HCT116 (cell line): ENCODE results near the gene GDPD3. TPM values are rescaled to one million over a fixed set of nuclear protein-coding genes. Genes with fewer than 3 reads are reported as not detected.

Source experiments
- ATAC-seq: fragments of 200-7000 bp; cut with Tn5 transposase; 2 replicates; pipeline ENCODE4 v1.9.1; 2020; ENCODE audit warnings: mild to moderate bottlenecking, moderate library complexity
- BruUV-seq: library from RNA; stranded (reverse); fragments of 400-500 nt; replicated peaks from 2 replicates; lab custom pipeline; 2021; lab: Mats Ljungman, UMichigan
- CTCF ChIA-PET: fragments of 300-600 bp; sonication (Branson Sonifier 250); formaldehyde crosslinking; loops from one replicate; lab custom pipeline; 2021; ENCODE audit warnings: antibody characterized with exemption; lab: Charles Lee
- POLR2A ChIA-PET: fragments of 300-600, 350-600 bp; sonication (Branson Sonifier 250); formaldehyde crosslinking; loops from one replicate; lab custom pipeline; 2021; ENCODE audit warnings: antibody characterized with exemption; lab: Charles Lee
- RAD21 ChIA-PET, 2 experiments: fragments of 300-600 bp; sonication (Branson Sonifier 250); formaldehyde crosslinking; loops; one replicate each; lab custom pipeline; 2023; ENCODE audit warnings: low total read pairs in 2 of 2; ENCODE audit not compliant: uncharacterized antibody in 2 of 2, unreplicated experiment in 2 of 2, low non-redundant PET in 1 of 2; lab: Charles Lee
- DNase-seq: peaks from one replicate; pipeline ENCODE4 v3.0.0-alpha.2; 2010; ENCODE audit warnings: low read depth, low spot score
- H2AFZ ChIP-seq: fragments of 200-600 bp; shearing (Covaris generic), sonication (generic); 2 replicates; pipeline ENCODE4 v1.6.1; 2017; ENCODE audit warnings: low read depth, mixed run types, mixed read lengths, antibody characterized with exemption, low read length; ENCODE audit not compliant: poor library complexity, severe bottlenecking
- H3K27ac ChIP-seq: 2 replicates; pipeline ENCODE4 v1.5.1; 2012; ENCODE audit warnings: low read depth, low read length
- H3K27me3 ChIP-seq: fragments of 200-600 bp; sonication (generic); 2 replicates; pipeline ENCODE4 v1.6.1; 2016; ENCODE audit warnings: mixed run types, low read length, mixed read lengths; ENCODE audit not compliant: insufficient read depth
- H3K36me3 ChIP-seq, 2 experiments: fragments of 200-500 bp in 1 of 2; fragments of 200-600 bp in 1 of 2; sonication (Bioruptor generic) in 1 of 2; sonication (generic) in 1 of 2; 2 replicates each; pipeline versions ENCODE4 v1.5.1 to v1.6.1; 2014 to 2016; ENCODE audit warnings: low read length in 2 of 2, inconsistent platforms in 1 of 2, mixed read lengths in 1 of 2, mixed run types in 1 of 2; ENCODE audit not compliant: insufficient read depth in 2 of 2, control insufficient read depth in 1 of 2
- H3K4me1 ChIP-seq, 2 experiments: fragments of 200-600 bp in 1 of 2; sonication (generic) in 1 of 2; 2 replicates each; pipeline versions ENCODE4 v1.5.1 to v1.6.1; 2012 to 2017; ENCODE audit warnings: low read length in 2 of 2, inconsistent platforms in 1 of 2, mild to moderate bottlenecking in 1 of 2, mixed read lengths in 1 of 2, mixed run types in 1 of 2, moderate library complexity in 1 of 2; ENCODE audit not compliant: insufficient read depth in 2 of 2, control insufficient read depth in 1 of 2
- H3K4me2 ChIP-seq: fragments of 200-600 bp; sonication (generic); 2 replicates; pipeline ENCODE4 v1.6.1; 2017; ENCODE audit warnings: mixed run types, low read length, mixed read lengths
- H3K4me3 ChIP-seq, 2 experiments: fragments of 200-600 bp in 1 of 2; sonication (generic) in 1 of 2; replicated peaks in 1 of 2; 2 replicates each; pipeline ENCODE4 v1.5.1; 2011 to 2016; ENCODE audit warnings: low read length in 2 of 2, control low read depth in 1 of 2, low read depth in 1 of 2, mild to moderate bottlenecking in 1 of 2, mixed read lengths in 1 of 2, mixed run types in 1 of 2
- H3K79me2 ChIP-seq: fragments of 200-600 bp; sonication (generic); 2 replicates; pipeline ENCODE4 v1.6.1; 2017; ENCODE audit warnings: mild to moderate bottlenecking, mixed run types, low read length, moderate library complexity, mixed read lengths; ENCODE audit not compliant: insufficient read depth
- H3K9ac ChIP-seq: fragments of 200-600 bp; sonication (generic); 2 replicates; pipeline ENCODE4 v1.6.1; 2016; ENCODE audit warnings: low read length, mixed read lengths
- H3K9me2 ChIP-seq: fragments of 200-600 bp; sonication (generic), shearing (Covaris generic); 2 replicates; pipeline ENCODE4 v1.6.1; 2017; ENCODE audit warnings: mixed run types, mild to moderate bottlenecking, moderate library complexity; ENCODE audit not compliant: insufficient read depth
- H3K9me3 ChIP-seq, 2 experiments: fragments of 200-500 bp in 1 of 2; fragments of 200-600 bp in 1 of 2; sonication (Bioruptor generic) in 1 of 2; sonication (generic) in 1 of 2; 2 replicates each; pipeline ENCODE4 v1.6.1; 2014 to 2017; ENCODE audit warnings: low read length in 2 of 2, mixed read lengths in 2 of 2, inconsistent platforms in 1 of 2, low read depth in 1 of 2, mild to moderate bottlenecking in 1 of 2, mixed run types in 1 of 2, moderate library complexity in 1 of 2; ENCODE audit not compliant: control insufficient read depth in 1 of 2, insufficient read depth in 1 of 2
- H4K20me1 ChIP-seq: fragments of 200-600 bp; sonication (generic), shearing (Covaris generic); 2 replicates; pipeline ENCODE4 v1.6.1; 2017; ENCODE audit warnings: mixed run types, mild to moderate bottlenecking, moderate library complexity; ENCODE audit not compliant: insufficient read depth
- EZH2 ChIP-seq: fragments of 200-600 bp; sonication (generic); IDR thresholded peaks from 2 replicates; pipeline ENCODE4 v1.6.1; 2017; ENCODE audit warnings: antibody characterized with exemption, mixed run types
- POLR2AphosphoS5 ChIP-seq: IDR thresholded peaks from 2 replicates; pipeline ENCODE4 v1.6.1; 2011; ENCODE audit warnings: mild to moderate bottlenecking, low read depth, low read length, moderate library complexity
- REST ChIP-seq: IDR thresholded peaks from 2 replicates; pipeline ENCODE4 v1.6.1; 2012; ENCODE audit warnings: low read depth
- intact Hi-C: fragments of 100-400 bp; cut with micrococcal nuclease; formaldehyde crosslinking; loops from 2 replicates; pipeline ENCODE4 v1.10.0; 2022
- total RNA-seq: library from RNA; stranded (reverse); gene quantifications from one replicate; pipeline ENCODE4 v1.2.1, GENCODE V29; 2021; ENCODE audit not compliant: unreplicated experiment
- TF ChIP-seq, protein P1 (sequence below), 3 experiments: fragments of 200-600 bp in 1 of 3; sonication (generic) in 1 of 3; IDR thresholded peaks in 2 of 3; conservative IDR thresholded peaks in 1 of 3; 2 replicates each; pipeline ENCODE4 v1.5.1; 2012 to 2017; ENCODE audit warnings: low read depth in 2 of 3, low read length in 2 of 3, antibody characterized with exemption in 1 of 3, borderline replicate concordance in 1 of 3, control low read depth in 1 of 3, mild to moderate bottlenecking in 1 of 3, mixed read lengths in 1 of 3, mixed run types in 1 of 3, moderate library complexity in 1 of 3; ENCODE audit not compliant: insufficient read depth in 1 of 3

Gene GDPD3
- total RNA-seq, 1 experiment from 2014 or later = 7.0 TPM

GRCh38 chr16:30068750-30069610 lies 44.4 kb downstream of the GDPD3 start:
- no TSS peak for BruUV-seq
- peaks cover 12% of the 10 kb centered on the region; the same call in 1 of the 2 replicates for H4K20me1 ChIP-seq
- H2AFZ ChIP-seq = no peak overlapping the region
- no peak overlapping the region for H3K9ac ChIP-seq
- TF ChIP-seq EZH2 = no peak
- TF ChIP-seq, protein P1, sequence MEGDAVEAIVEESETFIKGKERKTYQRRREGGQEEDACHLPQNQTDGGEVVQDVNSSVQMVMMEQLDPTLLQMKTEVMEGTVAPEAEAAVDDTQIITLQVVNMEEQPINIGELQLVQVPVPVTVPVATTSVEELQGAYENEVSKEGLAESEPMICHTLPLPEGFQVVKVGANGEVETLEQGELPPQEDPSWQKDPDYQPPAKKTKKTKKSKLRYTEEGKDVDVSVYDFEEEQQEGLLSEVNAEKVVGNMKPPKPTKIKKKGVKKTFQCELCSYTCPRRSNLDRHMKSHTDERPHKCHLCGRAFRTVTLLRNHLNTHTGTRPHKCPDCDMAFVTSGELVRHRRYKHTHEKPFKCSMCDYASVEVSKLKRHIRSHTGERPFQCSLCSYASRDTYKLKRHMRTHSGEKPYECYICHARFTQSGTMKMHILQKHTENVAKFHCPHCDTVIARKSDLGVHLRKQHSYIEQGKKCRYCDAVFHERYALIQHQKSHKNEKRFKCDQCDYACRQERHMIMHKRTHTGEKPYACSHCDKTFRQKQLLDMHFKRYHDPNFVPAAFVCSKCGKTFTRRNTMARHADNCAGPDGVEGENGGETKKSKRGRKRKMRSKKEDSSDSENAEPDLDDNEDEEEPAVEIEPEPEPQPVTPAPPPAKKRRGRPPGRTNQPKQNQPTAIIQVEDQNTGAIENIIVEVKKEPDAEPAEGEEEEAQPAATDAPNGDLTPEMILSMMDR (IDR thresholded peaks at IDR 0.05 in 2 of 3, conservative IDR thresholded peaks at IDR 0.05 in 1 of 3; ENCODE audit: borderline replicate concordance in 1 of 3, insufficient read depth in 1 of 3, low read depth in 2 of 3, low read length in 2 of 3) = peak in 2 of 3 experiments; percentile 69 to 71; a peak in 4 of 6 replicates
- no peak for TF ChIP-seq REST
- TF ChIP-seq POLR2AphosphoS5 = peak; percentile 46
- ATAC-seq = no peak
- H3K27me3 ChIP-seq = no peaks in the 10 kb centered on the region
- no peak for DNase-seq
- ChIA-PET CTCF (interaction anchor here (0.6 to 4.4 kb wide), 3 partner anchors 23 to 680 kb away, joined by 3 to 28 read pairs (median 3); partner anchors contain the start of gene TBX6), POLR2A (no interaction called here), RAD21 (no interaction called here)
- no peak overlapping the region; the same call in 1 of the 2 replicates for H3K27ac ChIP-seq
- H3K9me2 ChIP-seq = no peaks in the 10 kb centered on the region
- no peaks in the 10 kb centered on the region for H3K9me3 ChIP-seq
- no peak overlapping the region for H3K4me3 ChIP-seq
- peaks cover 9 to 32% of the 10 kb centered on the region in 2 experiments for H3K4me1 ChIP-seq
- H3K36me3 ChIP-seq = peaks cover 28 to 60% of the 10 kb centered on the region in 2 experiments
- peaks cover 61% of the 10 kb centered on the region for H3K79me2 ChIP-seq
- peak overlapping the region; percentile 1; the same call in 1 of the 2 replicates for H3K4me2 ChIP-seq
- intact Hi-C loops = no loop called here
